AG10803 (cell line): ENCODE measurements around the gene NCKAP1.

Source experiments
- DNase-seq: peaks from one replicate; pipeline ENCODE4 v3.0.0; 2010; ENCODE audit warnings: low read depth
- H3K4me3 ChIP-seq: 2 replicates; pipeline ENCODE4 v1.5.1; 2011; ENCODE audit warnings: mild to moderate bottlenecking, low read length, control low read depth
- CTCF ChIP-seq: conservative IDR thresholded peaks from 2 replicates; pipeline ENCODE4 v1.5.1; 2011; ENCODE audit warnings: mild to moderate bottlenecking, low read length, control low read depth, inconsistent platforms

NCKAP1 gene

DNA sequence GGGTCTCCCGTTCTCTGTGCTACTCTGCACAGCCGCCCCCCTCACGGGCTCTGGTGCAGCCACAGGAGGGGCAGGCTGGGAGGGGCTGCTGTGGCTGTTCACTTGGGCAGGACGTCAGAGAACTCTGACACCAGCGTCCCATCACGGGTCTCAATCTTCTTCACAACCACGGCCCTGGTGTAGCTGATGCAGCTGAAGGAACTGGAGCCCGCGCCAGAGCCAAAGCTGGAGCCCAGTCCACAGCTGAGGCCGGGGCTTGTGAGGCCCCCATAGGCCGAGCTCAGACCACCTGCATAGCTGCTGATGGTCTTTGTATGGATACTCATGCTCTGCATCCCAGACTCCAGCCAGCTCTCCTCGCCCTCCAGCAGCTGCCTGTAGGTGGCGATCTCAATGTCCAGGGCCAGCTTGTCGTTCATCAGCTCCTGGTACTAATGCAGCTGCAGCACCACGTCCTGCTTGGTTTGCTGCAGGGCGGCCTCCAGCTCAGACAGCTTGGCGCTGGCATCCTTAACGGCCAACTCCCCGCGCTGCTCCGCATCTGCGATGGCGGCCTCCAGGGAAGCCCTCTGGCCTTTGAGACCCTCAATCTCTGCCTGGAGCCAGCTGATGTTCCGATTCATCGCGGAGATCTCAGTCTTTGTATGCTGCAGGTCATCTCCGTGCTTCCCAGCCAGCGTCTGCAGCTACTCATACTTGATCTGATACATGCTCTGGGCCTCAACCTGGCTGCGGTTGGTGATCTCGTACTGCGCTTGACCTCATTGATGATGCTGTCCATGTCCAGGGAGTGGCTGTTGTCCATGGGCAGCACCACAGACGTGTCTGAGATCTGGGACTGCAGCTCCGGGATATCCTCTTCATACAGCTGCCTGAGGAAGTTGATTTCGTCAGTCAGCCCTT lies 32.9 kb upstream of the NCKAP1 start:
- H3K4me3 ChIP-seq: no peak overlapping the region
- DNase-seq: peak; percentile 52
- peak; percentile 71 for TF ChIP-seq CTCF

DNA sequence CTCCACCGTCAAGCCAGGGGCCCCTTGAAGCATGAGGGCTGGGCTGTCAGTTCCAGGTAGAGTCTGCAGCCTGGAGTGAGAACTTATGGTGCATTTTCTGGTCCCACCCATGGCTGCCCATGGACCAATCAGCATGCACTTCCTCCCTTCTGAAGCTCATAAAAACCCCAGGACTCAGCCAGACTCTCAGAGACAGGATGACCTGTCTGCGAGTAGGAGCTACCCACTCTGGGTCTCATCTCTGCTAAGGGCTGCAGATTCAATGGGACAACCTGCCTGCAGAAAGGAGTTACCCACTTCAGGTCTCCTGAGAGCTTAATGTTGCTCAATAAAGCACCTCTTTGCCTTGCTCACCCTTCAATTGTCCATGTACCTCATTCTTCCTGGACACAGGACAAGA lies 30.9 kb upstream of the NCKAP1 start:
- no peak for DNase-seq
- H3K4me3 ChIP-seq: no peak overlapping the region
- TF ChIP-seq CTCF: no peak

- DNase-seq: no peak
- no peak for TF ChIP-seq CTCF
These were observed 30.3 kb upstream of the NCKAP1 start for GRCh38 chr2:183068561-183068960.

GRCh38 chr2:183063083-183063482 lies 24.8 kb upstream of the NCKAP1 start:
- DNase-seq: peak; percentile 42
- TF ChIP-seq CTCF: no peak

More at GRCh38 chr2:183068561-183068960, 30.3 kb upstream of the NCKAP1 start:
- no peak overlapping the region for H3K4me3 ChIP-seq

GRCh38 chr2:183060571-183061231 lies 22.4 kb upstream of the NCKAP1 start:
- no peak for TF ChIP-seq CTCF
- no peak for DNase-seq
- no peak overlapping the region for H3K4me3 ChIP-seq

More at GRCh38 chr2:183063083-183063482, 24.8 kb upstream of the NCKAP1 start:
- H3K4me3 ChIP-seq: no peak overlapping the region

GRCh38 chr2:183059561-183059960 lies 21.3 kb upstream of the NCKAP1 start:
- no peak overlapping the region for H3K4me3 ChIP-seq
- DNase-seq: peak; percentile 75
- no peak for TF ChIP-seq CTCF
